Activated naive CD4-positive, alpha-beta T cell treated with anti-CD3 and anti-CD28 coated beads, Interleukin-2, amount 50 U/mL, for 72 hours (primary cell): Measurements from ENCODE around the gene BMP4. TPM values are rescaled to one million over a fixed set of nuclear protein-coding genes. Genes with fewer than 3 reads are reported as not detected.

Source experiments
- ATAC-seq, 2 donors: fragments of 150-1000 bp; cut with Tn5 transposase; 2 replicates each; pipeline ENCODE4 v1.10.0; 2021; ENCODE audit warnings: mild to moderate bottlenecking in 2 of 2, moderate library complexity in 2 of 2
- DNase-seq, 2 donors: peaks; one replicate each; pipeline ENCODE4 v3.0.0; 2021 to 2022; ENCODE audit warnings: low spot score in 2 of 2
- H3K27ac Mint-ChIP-seq, 2 donors: one replicate each; pipeline ENCODE4 v1.8.0; 2022; ENCODE audit warnings: mild to moderate bottlenecking in 2 of 2, mixed read lengths in 2 of 2
- H3K36me3 Mint-ChIP-seq, 2 donors: one replicate each; pipeline ENCODE4 v1.8.0; 2022; ENCODE audit warnings: mixed read lengths in 2 of 2
- H3K9me3 Mint-ChIP-seq, 2 donors: one replicate each; pipeline ENCODE4 v1.8.0; 2022; ENCODE audit warnings: mixed read lengths in 2 of 2
- total RNA-seq, 2 donors: library from RNA; stranded (reverse); gene quantifications; one replicate each; pipeline ENCODE4 v1.2.3, GENCODE V29; 2022

The BMP4 gene
- total RNA-seq, 2 donors from 2014 or later = not detected

DNA sequence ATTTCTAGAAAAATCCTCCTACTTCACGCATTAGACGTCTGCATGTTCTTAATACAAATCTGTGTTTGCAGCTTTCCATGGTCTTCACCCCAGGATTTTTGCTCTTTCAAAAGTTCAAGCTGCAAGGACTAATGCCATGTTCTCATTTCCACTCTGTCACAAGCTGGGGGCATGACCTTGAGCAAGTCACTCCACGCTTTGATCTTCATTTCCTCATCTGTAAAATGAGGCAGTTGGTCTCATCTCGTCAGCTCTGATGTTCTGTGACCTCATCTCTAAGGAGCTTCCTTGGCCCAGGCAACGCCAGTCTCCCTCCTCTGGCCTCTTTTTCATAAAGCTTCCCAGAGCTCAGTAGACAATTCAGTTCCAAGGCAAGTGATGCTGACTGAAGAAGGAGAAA, 18.8 kb upstream of the BMP4 start:
- H3K27ac Mint-ChIP-seq = peak overlapping the region in 1 of 2 donors; percentile 66
- ATAC-seq (no peak), DNase-seq (no peak)
- no peaks in the 10 kb centered on the region for H3K36me3 Mint-ChIP-seq
- no peaks in the 10 kb centered on the region for H3K9me3 Mint-ChIP-seq

DNA sequence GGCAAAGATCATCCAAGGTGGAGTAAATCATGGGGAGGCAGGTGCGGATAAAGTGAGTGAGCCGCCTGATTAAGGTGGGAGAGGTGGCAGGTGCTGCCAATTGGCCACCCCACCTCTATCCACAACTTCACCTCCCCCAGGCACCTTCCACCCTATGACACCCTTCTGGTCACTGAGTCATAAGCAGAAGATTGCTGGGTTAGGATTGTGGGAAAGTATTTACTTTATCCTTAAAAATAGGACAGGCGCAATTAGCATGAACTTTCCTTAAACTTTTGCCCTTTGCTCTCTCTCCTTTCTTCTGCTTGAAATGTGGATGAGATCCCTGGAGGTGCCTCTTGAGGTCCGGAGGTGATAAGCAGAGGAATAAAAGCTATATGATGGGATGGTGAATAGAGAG, 14.9 kb upstream of the BMP4 start:
- H3K27ac Mint-ChIP-seq = no peak overlapping the region
- no peaks in the 10 kb centered on the region for H3K9me3 Mint-ChIP-seq
- DNase-seq (no peak), ATAC-seq (no peak)
- no peaks in the 10 kb centered on the region for H3K36me3 Mint-ChIP-seq

DNA sequence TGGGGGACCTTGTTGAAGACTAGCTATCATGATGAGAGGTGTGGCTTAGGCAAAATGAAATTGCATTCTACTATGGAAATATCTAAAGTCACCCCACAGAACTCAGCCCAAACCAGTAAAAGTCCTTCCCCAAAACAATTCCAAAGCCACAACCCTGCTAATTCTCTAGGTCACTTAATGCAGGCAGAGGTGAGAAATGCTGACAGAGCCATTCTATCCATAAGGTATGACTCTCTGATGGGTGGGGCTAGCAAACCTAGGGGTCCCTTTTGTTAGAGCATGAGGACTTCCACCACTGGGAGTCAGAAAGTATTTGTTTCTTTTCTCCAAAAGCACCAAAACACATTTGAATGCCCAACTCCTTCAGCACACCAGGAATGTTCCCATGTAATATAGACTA, 12.7 kb upstream of the BMP4 start:
- no peak for ATAC-seq
- no peak for DNase-seq
- H3K9me3 Mint-ChIP-seq = no peaks in the 10 kb centered on the region
- H3K36me3 Mint-ChIP-seq = no peaks in the 10 kb centered on the region
- H3K27ac Mint-ChIP-seq = no peak overlapping the region

GRCh38 chr14:53968726-53969125, 12.1 kb upstream of the BMP4 start:
- ATAC-seq = no peak
- Mint-ChIP-seq H3K27ac (no peak overlapping the region), H3K36me3 (no peaks in the 10 kb centered on the region), H3K9me3 (no peaks in the 10 kb centered on the region)
- no peak for DNase-seq

GRCh38 chr14:53967606-53968005, 11.0 kb upstream of the BMP4 start:
- H3K9me3 Mint-ChIP-seq = no peaks in the 10 kb centered on the region
- DNase-seq (no peak), ATAC-seq (no peak)
- H3K27ac Mint-ChIP-seq = no peak overlapping the region
- peaks cover 4 to 6% of the 10 kb centered on the region in 2 donors for H3K36me3 Mint-ChIP-seq

GRCh38 chr14:53964249-53964648, 7.6 kb upstream of the BMP4 start:
- no peaks in the 10 kb centered on the region for H3K9me3 Mint-ChIP-seq
- H3K36me3 Mint-ChIP-seq = peaks cover 6 to 8% of the 10 kb centered on the region in 2 donors
- H3K27ac Mint-ChIP-seq = no peak overlapping the region
- DNase-seq = no peak
- ATAC-seq = no peak

DNA sequence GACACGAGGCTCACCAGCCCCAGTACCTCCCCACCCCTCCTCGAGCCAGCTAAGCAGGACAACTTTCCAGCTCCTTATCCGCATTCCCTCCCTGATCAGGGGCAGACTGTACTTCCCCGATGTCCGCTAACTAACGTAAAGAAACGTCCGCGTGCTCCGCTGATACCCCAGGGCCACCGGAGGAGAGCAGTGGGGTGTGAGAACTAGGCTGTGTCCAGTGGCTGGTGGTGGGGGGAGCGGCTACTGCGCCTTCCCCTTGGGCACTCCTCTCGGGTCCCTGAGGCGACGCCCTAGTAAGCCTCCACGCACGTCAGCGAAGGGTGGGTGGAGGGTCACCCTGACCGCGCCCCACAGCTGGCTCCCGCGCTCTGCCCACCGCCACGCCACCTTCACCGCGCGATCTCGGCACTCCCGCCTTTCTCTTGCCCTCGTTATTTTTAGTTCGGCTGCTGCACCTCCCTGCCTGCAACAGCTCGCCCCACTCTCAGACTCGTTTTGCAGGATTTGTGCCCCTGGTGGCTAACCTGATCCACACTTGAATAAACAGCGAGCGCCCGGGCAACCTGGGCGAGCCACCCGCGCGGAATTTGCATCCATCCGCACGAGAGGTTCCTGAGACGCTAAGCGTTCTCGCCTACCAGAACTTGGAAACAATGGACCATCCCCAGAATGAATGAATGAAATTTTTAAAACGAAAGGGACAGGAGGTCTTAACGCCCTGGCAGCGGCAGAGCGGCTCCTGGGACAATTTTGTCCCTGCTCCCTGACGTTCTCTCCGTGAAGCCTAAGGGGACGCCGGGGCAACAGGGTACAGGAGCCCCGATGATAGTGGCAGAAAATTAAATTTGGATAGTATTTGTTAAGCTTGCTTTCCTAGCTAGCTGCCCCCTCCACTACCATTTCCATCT, 6.9 kb upstream of the BMP4 start:
- Mint-ChIP-seq H3K36me3 (peaks cover 6 to 8% of the 10 kb centered on the region in 2 donors), H3K27ac (no peak overlapping the region), H3K9me3 (no peaks in the 10 kb centered on the region)
- ATAC-seq = no peak
- no peak for DNase-seq

DNA sequence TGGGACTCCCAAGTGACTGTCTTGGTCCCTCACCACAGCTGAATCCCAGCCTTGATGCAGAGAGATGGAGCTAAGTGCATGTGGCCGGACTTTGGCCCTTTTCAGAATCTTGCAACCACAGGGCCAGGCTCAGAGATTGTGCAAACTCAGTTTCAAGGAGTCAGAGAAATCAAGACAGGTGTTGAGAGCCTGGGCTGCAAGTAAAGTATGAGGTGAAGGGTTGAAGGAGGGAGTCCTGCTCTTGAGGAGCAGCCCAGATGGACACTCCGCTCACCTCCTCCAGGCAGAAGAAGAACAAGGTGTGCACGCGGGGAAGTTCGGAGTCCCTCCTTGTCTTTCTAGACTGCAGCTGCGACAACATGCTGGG, 6.3 kb upstream of the BMP4 start:
- no peak for ATAC-seq
- Mint-ChIP-seq H3K9me3 (no peaks in the 10 kb centered on the region), H3K36me3 (peaks cover 6 to 8% of the 10 kb centered on the region in 2 donors), H3K27ac (no peak overlapping the region)
- DNase-seq = no peak

DNA sequence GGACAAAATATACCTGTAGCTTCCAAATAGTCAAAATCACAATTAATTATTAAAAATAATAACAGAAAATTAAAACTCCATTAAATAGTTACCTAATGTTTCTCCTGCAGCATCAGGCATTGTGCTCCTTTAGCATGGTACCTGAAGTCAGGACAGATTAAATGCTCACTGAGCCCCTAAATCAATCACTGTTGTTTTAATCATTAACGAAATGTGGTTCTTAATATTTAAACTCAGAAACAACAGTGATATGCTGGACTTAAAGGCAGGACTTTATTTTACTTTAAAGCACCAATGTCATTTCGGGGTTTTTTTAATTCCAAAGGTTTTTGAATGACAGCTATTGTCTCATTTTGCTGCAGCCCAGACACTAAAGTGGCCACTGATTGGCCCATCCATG, 2.0 kb upstream of the BMP4 start:
- ATAC-seq (no peak), DNase-seq (no peak)
- H3K9me3 Mint-ChIP-seq = no peaks in the 10 kb centered on the region
- H3K27ac Mint-ChIP-seq = no peak overlapping the region
- peaks cover 8 to 12% of the 10 kb centered on the region in 2 donors for H3K36me3 Mint-ChIP-seq

- H3K36me3 Mint-ChIP-seq = peaks cover 2 to 9% of the 10 kb centered on the region in 2 donors
- no peaks in the 10 kb centered on the region for H3K9me3 Mint-ChIP-seq
- ATAC-seq = no peak
Observed at GRCh38 chr14:53957739-53958138, 1.1 kb upstream of the BMP4 start.

GRCh38 chr14:53955671-53956426, 776 bp downstream of the BMP4 start:
- Mint-ChIP-seq H3K27ac (no peak overlapping the region), H3K36me3 (peaks cover 0 to 6% of the 10 kb centered on the region in 2 donors), H3K9me3 (no peaks in the 10 kb centered on the region)
- DNase-seq (peak in 1 of 2 donors; percentile 12), ATAC-seq (no peak)

More at GRCh38 chr14:53957739-53958138, 1.1 kb upstream of the BMP4 start:
- DNase-seq = no peak
- H3K27ac Mint-ChIP-seq = no peak overlapping the region

- ATAC-seq (no peak), DNase-seq (no peak)
- Mint-ChIP-seq H3K27ac (no peak overlapping the region), H3K36me3 (peaks cover 0 to 6% of the 10 kb centered on the region in 2 donors), H3K9me3 (no peaks in the 10 kb centered on the region)
Observed at GRCh38 chr14:53955229-53955556, 1.4 kb downstream of the BMP4 start.

GRCh38 chr14:53954551-53955228, 1.9 kb downstream of the BMP4 start:
- Mint-ChIP-seq H3K36me3 (peaks cover 0 to 6% of the 10 kb centered on the region in 2 donors), H3K9me3 (no peaks in the 10 kb centered on the region), H3K27ac (no peak overlapping the region)
- DNase-seq (peak in 1 of 2 donors; percentile 13), ATAC-seq (peak in 1 of 2 donors; percentile 41)

GRCh38 chr14:53953828-53954550, 2.6 kb downstream of the BMP4 start:
- H3K27ac Mint-ChIP-seq = no peak overlapping the region
- no peaks in the 10 kb centered on the region for H3K9me3 Mint-ChIP-seq
- ATAC-seq = peak in 1 of 2 donors; percentile 26
- peaks cover 0 to 6% of the 10 kb centered on the region in 2 donors for H3K36me3 Mint-ChIP-seq
- peak in 1 of 2 donors; percentile 11 for DNase-seq

GRCh38 chr14:53953002-53953827, 3.4 kb downstream of the BMP4 start:
- H3K27ac Mint-ChIP-seq = no peak overlapping the region
- ATAC-seq = peak in 1 of 2 donors; percentile 60
- H3K36me3 Mint-ChIP-seq = peaks cover 0 to 6% of the 10 kb centered on the region in 2 donors
- DNase-seq = peak in 1 of 2 donors; percentile 11
- no peaks in the 10 kb centered on the region for H3K9me3 Mint-ChIP-seq

DNA sequence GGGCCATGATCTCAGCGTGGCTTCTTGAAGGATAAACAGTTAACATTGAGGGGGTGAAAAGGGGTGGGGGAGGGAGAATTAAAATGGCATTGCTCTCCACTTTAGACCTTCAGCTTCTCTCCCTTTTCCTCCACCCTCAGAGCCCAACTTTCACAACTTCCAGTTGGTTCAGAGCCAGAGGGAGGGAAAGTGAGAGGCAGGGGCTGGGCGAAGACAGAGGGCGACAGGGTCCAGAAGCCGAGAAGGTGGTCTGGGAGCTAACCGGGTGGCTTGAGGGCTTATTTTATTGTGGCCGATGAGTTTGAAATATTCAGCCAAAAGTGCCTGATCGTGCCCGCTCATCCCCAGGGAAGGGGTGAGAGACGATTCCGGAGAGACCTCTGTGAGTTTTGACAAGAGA, 4.1 kb downstream of the BMP4 start:
- Mint-ChIP-seq H3K9me3 (peaks cover 0 to 1% of the 10 kb centered on the region in 2 donors), H3K36me3 (peaks cover 0 to 11% of the 10 kb centered on the region in 2 donors), H3K27ac (no peak overlapping the region)
- ATAC-seq (no peak), DNase-seq (no peak)
